GM19099 (cell line): ENCODE measurements around the gene ADGRF3.

Source experiments
- POLR2A ChIP-seq: IDR thresholded peaks from 3 replicates; pipeline ENCODE4 v1.6.1; 2011; ENCODE audit warnings: low read depth; ENCODE audit not compliant: insufficient read length; ENCODE audit errors: extremely low read depth

Gene ADGRF3

GRCh38 chr2:26270373-26270772, 76.2 kb downstream of the ADGRF3 start:
- TF ChIP-seq POLR2A = no peak

- no peak for TF ChIP-seq POLR2A
Observed at GRCh38 chr2:26269571-26270158, 76.9 kb downstream of the ADGRF3 start.

DNA sequence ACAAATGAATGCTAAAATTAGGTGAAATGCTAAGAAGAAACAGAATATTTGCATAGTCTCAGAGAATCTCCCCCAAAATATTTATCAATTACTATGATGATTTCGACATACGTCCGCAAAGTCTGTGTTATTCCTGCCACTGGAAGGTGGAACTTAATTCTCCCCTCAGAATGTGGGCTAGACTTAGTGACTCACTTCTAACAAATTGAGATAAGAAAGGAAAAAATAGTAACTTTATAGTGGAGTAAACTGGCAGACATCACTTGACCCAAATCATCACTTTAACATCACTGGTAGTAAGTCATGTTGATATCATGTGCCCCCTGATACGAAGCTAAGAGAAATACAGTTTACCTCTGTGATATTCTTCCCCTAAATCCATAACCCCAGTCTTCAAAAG, 78.4 kb downstream of the ADGRF3 start:
- no peak for TF ChIP-seq POLR2A
